ENCODE results near the gene CHD9.
"Not testable (repeated sequence)": the region's sequence is repeated elsewhere in the genome, so short reads cannot be mapped to it uniquely, and the experiment has no call there.

GRCh38 chr16:53075461-53075860 lies 20.7 kb downstream of the CHD9 start:
- TF ChIP-seq MYNN (tag by site-specific recombination; IDR thresholded peaks at IDR 0.05; ENCODE audit: borderline replicate concordance); ZNF341 (tag by site-specific recombination; IDR thresholded peaks at IDR 0.05; ENCODE audit: low read depth); ZBTB20 (tag by site-specific recombination; IDR thresholded peaks at IDR 0.05); CTCF (tag by site-specific recombination; IDR thresholded peaks at IDR 0.05); PRDM2 (tag by site-specific recombination; IDR thresholded peaks at IDR 0.05; ENCODE audit: borderline replicate concordance); ZNF600 (tag by site-specific recombination; IDR thresholded peaks at IDR 0.05); ZNF544 (tag by site-specific recombination; IDR thresholded peaks at IDR 0.05); ZNF112 (tag by site-specific recombination; IDR thresholded peaks at IDR 0.05); TRIM28 (IDR thresholded peaks at IDR 0.05; ENCODE audit: borderline replicate concordance, low read length); ZNF148 (tag by site-specific recombination; IDR thresholded peaks at IDR 0.05; ENCODE audit: borderline replicate concordance): not testable (repeated sequence)

All from HEK293 (cell line).